Spleen (tissue), 7 donors: Measurements from ENCODE around the gene ATG4C.

ENCODE experiments used
- POLR2A ChIP-seq, 3 donors: fragments of 450-650 bp; IDR thresholded peaks; one replicate each; pipeline ENCODE4 v1.5.1; 2017; ENCODE audit warnings: antibody characterized with exemption in 3 of 3, mild to moderate bottlenecking in 1 of 3
- TF ChIP-seq, protein P1 (sequence below), 11 experiments: fragments of 200-600 bp in 7 of 11; fragments of 450-650 bp in 4 of 11; sonication (generic) in 4 of 11; IDR thresholded peaks in 8 of 11; conservative IDR thresholded peaks in 3 of 11; 1 replicate in 7 of 11; 2 replicates in 4 of 11; pipeline versions ENCODE4 v1.4.0 to v1.8.0; 2016 to 2021; ENCODE audit warnings: antibody characterized with exemption in 11 of 11, inconsistent platforms in 4 of 11, mild to moderate bottlenecking in 1 of 11
- donor health status: DM: no; HTN: no; CAD: no; lungs with moderate emphysema.
- donor health status: DM: no; HTN: no; CAD: no.
- donor health status: DM: no; HTN: no; CAD: no.

DNA sequence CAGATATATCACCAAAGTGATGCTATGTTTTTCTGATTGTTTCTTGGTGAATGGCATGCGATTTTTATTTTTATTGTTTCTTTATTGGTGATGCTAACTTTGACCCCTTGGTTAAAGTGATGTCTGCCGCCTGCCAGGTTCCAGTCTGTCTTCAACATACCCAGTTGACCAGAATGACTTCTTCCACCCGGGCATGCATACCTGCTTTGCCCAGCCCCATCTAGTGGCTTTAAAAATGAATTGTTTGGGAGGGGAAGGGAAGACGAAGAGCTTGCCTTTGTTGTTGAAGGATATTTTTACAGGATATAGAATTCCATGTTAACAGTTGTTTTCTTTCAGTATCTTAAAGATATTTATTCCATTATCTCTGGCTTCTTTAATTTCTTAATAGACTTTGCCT is 65.1 kb downstream of the ATG4C start:
- TF ChIP-seq, protein P1, sequence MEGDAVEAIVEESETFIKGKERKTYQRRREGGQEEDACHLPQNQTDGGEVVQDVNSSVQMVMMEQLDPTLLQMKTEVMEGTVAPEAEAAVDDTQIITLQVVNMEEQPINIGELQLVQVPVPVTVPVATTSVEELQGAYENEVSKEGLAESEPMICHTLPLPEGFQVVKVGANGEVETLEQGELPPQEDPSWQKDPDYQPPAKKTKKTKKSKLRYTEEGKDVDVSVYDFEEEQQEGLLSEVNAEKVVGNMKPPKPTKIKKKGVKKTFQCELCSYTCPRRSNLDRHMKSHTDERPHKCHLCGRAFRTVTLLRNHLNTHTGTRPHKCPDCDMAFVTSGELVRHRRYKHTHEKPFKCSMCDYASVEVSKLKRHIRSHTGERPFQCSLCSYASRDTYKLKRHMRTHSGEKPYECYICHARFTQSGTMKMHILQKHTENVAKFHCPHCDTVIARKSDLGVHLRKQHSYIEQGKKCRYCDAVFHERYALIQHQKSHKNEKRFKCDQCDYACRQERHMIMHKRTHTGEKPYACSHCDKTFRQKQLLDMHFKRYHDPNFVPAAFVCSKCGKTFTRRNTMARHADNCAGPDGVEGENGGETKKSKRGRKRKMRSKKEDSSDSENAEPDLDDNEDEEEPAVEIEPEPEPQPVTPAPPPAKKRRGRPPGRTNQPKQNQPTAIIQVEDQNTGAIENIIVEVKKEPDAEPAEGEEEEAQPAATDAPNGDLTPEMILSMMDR (IDR thresholded peaks at IDR 0.05 in 8 of 11, conservative IDR thresholded peaks at IDR 0.05 in 3 of 11) = no peak
- no peak for TF ChIP-seq POLR2A (IDR thresholded peaks at IDR 0.05)
